Measurements from ENCODE around the gene BYSL.

BYSL gene

DNA sequence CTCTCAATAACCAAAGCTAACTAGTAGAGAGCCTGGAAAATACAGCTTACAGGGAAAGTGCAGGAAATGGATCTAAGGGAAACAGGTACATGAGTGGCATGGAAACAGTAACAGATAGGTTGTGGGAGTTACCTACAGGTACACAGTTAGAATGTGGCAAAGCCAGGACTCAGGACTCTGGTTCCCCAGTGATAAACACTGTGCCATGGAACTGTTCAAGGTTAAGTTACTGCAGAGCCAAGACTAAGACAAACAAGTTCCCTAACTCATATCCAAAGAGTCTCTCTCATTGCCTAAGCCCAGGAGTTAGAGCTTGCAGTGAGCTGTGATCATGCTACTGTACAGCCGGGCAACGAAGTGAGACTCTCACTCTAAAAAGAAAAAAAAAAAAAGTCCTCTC, 7.0 kb upstream of the BYSL start:
- H3K27ac ChIP-seq (ENCODE audit: low read depth, low read length): no peak overlapping the region
- peaks cover 0 to 2% of the 10 kb centered on the region in 2 donors for H3K4me1 ChIP-seq (ENCODE audit: control insufficient read depth in 1 of 2, insufficient read depth in 2 of 2, low read length in 2 of 2)
- H3K27me3 ChIP-seq (ENCODE audit: control insufficient read depth in 1 of 2, insufficient read depth in 2 of 2, low read length in 2 of 2): no peaks in the 10 kb centered on the region
- no peaks in the 10 kb centered on the region for H3K9me3 ChIP-seq (ENCODE audit: control insufficient read depth in 1 of 2, low read length in 2 of 2)
- H3K4me3 ChIP-seq (ENCODE audit: low read depth in 1 of 2, low read length in 2 of 2): no peak overlapping the region
- no peak overlapping the region for H3K9ac ChIP-seq (ENCODE audit: low read depth in 1 of 2, low read length in 2 of 2)
- peaks cover 6 to 46% of the 10 kb centered on the region in 2 donors for H3K36me3 ChIP-seq (ENCODE audit: control insufficient read depth in 1 of 2, insufficient read depth in 2 of 2, low read length in 2 of 2)

DNA sequence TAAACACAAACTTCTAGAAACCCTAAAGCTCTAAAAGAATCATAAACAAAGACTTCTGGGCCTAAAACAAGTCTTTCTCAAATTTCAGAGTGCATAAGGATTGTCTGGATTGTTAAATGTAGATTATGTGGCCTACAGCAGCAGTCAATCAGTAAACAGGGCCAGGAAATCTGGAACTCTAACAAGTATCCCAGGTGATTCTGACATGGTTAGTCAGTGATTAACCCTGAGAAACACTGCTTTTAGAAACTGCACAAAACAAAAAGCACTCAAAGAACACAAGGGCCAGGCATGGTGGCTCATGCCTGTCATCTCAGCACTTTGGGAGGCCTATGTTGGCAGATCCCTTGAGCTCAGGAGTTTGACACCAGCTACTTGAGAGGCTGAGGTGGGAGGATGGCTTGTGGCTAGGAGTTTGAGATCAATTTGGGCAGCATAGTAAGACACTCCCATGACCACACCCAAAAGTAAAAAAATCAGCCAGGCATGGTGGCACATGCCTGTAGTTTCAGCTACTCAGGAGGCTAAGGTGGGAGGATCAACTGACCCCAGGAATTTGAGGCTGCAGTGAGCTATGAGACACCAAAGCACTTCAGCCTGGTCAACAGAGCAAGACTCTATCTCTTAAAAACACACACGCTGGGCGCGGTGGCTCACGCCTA, 6.3 kb upstream of the BYSL start:
- Histone ChIP-seq H3K9me3 (ENCODE audit: control insufficient read depth in 1 of 2, low read length in 2 of 2) (no peaks in the 10 kb centered on the region), H3K27ac (ENCODE audit: low read depth, low read length) (no peak overlapping the region), H3K4me1 (ENCODE audit: control insufficient read depth in 1 of 2, insufficient read depth in 2 of 2, low read length in 2 of 2) (peaks cover 6 to 8% of the 10 kb centered on the region in 2 donors), H3K36me3 (ENCODE audit: control insufficient read depth in 1 of 2, insufficient read depth in 2 of 2, low read length in 2 of 2) (peaks cover 4 to 43% of the 10 kb centered on the region in 2 donors), H3K9ac (ENCODE audit: low read depth in 1 of 2, low read length in 2 of 2) (no peak overlapping the region), H3K4me3 (ENCODE audit: low read depth in 1 of 2, low read length in 2 of 2) (no peak overlapping the region), H3K27me3 (ENCODE audit: control insufficient read depth in 1 of 2, insufficient read depth in 2 of 2, low read length in 2 of 2) (no peaks in the 10 kb centered on the region)

DNA sequence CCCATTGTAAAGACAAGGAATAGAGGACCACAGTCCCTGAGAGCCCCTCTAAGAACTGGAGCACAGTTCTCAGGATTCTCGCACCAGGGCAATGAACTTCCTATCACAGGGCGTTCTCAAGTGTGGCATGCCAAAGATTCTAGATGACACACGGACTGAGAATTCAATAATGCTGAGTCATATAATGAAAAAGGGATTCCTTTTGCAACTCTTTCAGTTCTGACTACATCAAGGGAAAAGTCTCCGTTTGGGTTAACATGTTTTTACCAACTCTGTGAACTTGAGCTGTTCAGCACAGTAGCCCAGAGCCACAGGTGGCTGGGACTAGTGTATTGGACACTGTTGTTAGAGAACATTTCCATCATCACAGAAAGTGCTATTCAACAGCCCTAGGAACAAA, 3.8 kb upstream of the BYSL start:
- H3K4me3 ChIP-seq (ENCODE audit: low read depth in 1 of 2, low read length in 2 of 2): no peak overlapping the region
- peaks cover 4 to 36% of the 10 kb centered on the region in 2 donors for H3K36me3 ChIP-seq (ENCODE audit: control insufficient read depth in 1 of 2, insufficient read depth in 2 of 2, low read length in 2 of 2)
- no peak overlapping the region for H3K27ac ChIP-seq (ENCODE audit: low read depth, low read length)
- no peaks in the 10 kb centered on the region for H3K27me3 ChIP-seq (ENCODE audit: control insufficient read depth in 1 of 2, insufficient read depth in 2 of 2, low read length in 2 of 2)
- H3K9ac ChIP-seq (ENCODE audit: low read depth in 1 of 2, low read length in 2 of 2): no peak overlapping the region
- H3K4me1 ChIP-seq (ENCODE audit: control insufficient read depth in 1 of 2, insufficient read depth in 2 of 2, low read length in 2 of 2): peaks cover 20% of the 10 kb centered on the region in 2 donors
- no peaks in the 10 kb centered on the region for H3K9me3 ChIP-seq (ENCODE audit: control insufficient read depth in 1 of 2, low read length in 2 of 2)

DNA sequence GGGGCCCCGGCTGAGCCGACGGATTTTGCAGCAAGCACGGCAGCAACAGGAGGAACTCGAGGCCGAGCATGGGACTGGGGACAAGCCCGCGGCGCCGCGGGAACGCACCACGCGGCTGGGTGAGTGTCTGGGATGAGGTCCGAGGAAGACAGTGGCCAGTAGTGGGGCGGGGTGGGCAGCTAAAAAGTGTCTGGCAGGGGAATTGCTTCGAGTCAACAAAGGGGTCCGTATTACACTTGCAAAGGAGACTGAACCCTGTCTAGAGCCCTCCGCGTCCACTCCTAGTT, 356 bp downstream of the BYSL start:
- peaks cover 24 to 27% of the 10 kb centered on the region in 2 donors for H3K4me1 ChIP-seq (ENCODE audit: control insufficient read depth in 1 of 2, insufficient read depth in 2 of 2, low read length in 2 of 2)
- H3K9me3 ChIP-seq (ENCODE audit: control insufficient read depth in 1 of 2, low read length in 2 of 2): no peaks in the 10 kb centered on the region
- H3K27ac ChIP-seq (ENCODE audit: low read depth, low read length): peak overlapping the region; percentile 97

DNA sequence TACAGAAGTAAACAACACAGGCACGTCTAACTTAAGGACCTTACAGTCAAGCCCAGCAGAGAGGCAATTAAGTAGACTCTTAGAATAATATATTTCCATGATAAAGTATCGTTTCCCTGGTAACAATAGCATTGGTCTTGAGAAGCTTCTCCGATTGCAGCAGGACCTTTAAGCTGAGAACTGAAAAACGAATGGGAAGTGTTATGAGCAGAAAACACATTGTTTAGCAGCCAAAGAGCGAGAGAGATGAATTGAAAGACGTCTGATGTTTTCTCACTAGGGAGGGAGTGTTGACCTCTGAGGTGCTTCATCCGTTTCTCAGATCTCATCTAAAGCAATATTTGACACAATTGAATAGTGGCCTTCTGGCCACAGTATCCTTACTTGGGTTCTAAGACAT, 855 bp downstream of the BYSL start:
- peaks cover 24 to 27% of the 10 kb centered on the region in 2 donors for H3K4me1 ChIP-seq (ENCODE audit: control insufficient read depth in 1 of 2, insufficient read depth in 2 of 2, low read length in 2 of 2)
- H3K9me3 ChIP-seq (ENCODE audit: control insufficient read depth in 1 of 2, low read length in 2 of 2): no peaks in the 10 kb centered on the region
- peaks cover 2 to 5% of the 10 kb centered on the region in 2 donors for H3K36me3 ChIP-seq (ENCODE audit: control insufficient read depth in 1 of 2, insufficient read depth in 2 of 2, low read length in 2 of 2)
- H3K27ac ChIP-seq (ENCODE audit: low read depth, low read length): no peak overlapping the region
- H3K27me3 ChIP-seq (ENCODE audit: control insufficient read depth in 1 of 2, insufficient read depth in 2 of 2, low read length in 2 of 2): no peaks in the 10 kb centered on the region
- H3K9ac ChIP-seq (ENCODE audit: low read depth in 1 of 2, low read length in 2 of 2): peak overlapping the region; percentile 71 to 83
- H3K4me3 ChIP-seq (ENCODE audit: low read depth in 1 of 2, low read length in 2 of 2): peak overlapping the region; percentile 79 to 95

More for the DNA sequence above, 356 bp downstream of the BYSL start:
- peak overlapping the region; percentile 79 to 95 for H3K4me3 ChIP-seq (ENCODE audit: low read depth in 1 of 2, low read length in 2 of 2)
- no peaks in the 10 kb centered on the region for H3K27me3 ChIP-seq (ENCODE audit: control insufficient read depth in 1 of 2, insufficient read depth in 2 of 2, low read length in 2 of 2)
- peaks cover 0 to 6% of the 10 kb centered on the region in 2 donors for H3K36me3 ChIP-seq (ENCODE audit: control insufficient read depth in 1 of 2, insufficient read depth in 2 of 2, low read length in 2 of 2)
- H3K9ac ChIP-seq (ENCODE audit: low read depth in 1 of 2, low read length in 2 of 2): peak overlapping the region; percentile 71 to 83

DNA sequence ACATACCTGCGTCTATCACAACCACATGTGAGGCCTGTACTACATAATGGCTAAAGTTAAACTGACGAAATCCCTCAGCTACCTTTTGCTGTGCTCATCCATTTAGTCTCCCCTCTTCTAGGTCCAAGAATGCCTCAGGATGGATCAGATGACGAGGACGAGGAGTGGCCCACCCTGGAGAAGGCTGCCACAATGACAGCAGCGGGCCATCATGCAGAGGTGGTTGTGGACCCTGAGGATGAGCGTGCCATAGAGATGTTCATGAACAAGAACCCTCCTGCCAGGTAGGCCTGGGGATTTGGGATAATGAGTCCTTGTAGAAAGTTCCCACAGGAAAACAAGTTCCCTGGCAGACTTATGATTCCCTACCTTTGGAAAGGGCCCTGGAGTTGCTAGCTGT, 6.0 kb downstream of the BYSL start:
- H3K9ac ChIP-seq (ENCODE audit: low read depth in 1 of 2, low read length in 2 of 2): no peak overlapping the region
- H3K36me3 ChIP-seq (ENCODE audit: control insufficient read depth in 1 of 2, insufficient read depth in 2 of 2, low read length in 2 of 2): peaks cover 41 to 56% of the 10 kb centered on the region in 2 donors
- H3K9me3 ChIP-seq (ENCODE audit: control insufficient read depth in 1 of 2, low read length in 2 of 2): no peaks in the 10 kb centered on the region
- no peaks in the 10 kb centered on the region for H3K27me3 ChIP-seq (ENCODE audit: control insufficient read depth in 1 of 2, insufficient read depth in 2 of 2, low read length in 2 of 2)
- peaks cover 7 to 10% of the 10 kb centered on the region in 2 donors for H3K4me1 ChIP-seq (ENCODE audit: control insufficient read depth in 1 of 2, insufficient read depth in 2 of 2, low read length in 2 of 2)
- no peak overlapping the region for H3K4me3 ChIP-seq (ENCODE audit: low read depth in 1 of 2, low read length in 2 of 2)
- H3K27ac ChIP-seq (ENCODE audit: low read depth, low read length): no peak overlapping the region

DNA sequence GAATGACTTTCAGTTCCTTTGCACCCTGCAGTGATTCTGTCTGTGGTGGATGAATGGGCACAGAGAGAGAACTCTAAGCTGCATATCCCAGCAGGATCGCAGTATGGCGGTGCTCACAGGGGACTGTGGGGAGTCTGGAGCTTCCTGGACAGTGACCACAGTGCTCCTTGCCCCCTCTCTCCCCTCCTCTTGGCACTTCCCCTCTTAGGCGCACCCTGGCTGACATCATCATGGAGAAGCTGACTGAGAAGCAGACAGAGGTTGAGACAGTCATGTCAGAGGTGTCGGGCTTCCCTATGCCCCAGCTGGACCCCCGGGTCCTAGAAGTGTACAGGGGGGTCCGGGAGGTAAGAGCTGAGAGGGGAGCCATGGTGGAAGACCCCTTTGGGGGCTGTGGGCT, 8.6 kb downstream of the BYSL start:
- Histone ChIP-seq H3K36me3 (ENCODE audit: control insufficient read depth in 1 of 2, insufficient read depth in 2 of 2, low read length in 2 of 2) (peaks cover 58 to 79% of the 10 kb centered on the region in 2 donors), H3K27ac (ENCODE audit: low read depth, low read length) (no peak overlapping the region), H3K9ac (ENCODE audit: low read depth in 1 of 2, low read length in 2 of 2) (no peak overlapping the region)

DNA sequence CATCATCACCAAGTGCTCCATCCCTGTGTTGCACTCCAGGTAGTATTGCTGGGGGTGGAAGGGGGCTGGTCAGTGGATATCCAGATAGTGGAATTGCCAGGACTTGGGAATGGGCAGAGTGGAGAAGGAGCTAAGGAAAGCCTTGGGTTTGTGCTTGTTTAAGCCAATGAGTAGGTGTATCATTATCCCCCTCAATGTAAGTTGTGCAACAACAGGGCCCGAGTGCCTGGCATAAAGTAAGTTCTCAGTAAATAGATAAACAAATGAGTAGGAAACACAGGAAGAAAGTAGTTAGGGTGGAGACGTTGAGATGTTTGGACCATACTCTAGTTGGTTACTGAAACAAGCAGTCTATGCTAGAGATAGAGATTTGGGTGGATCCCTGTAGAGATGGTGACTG, 10.5 kb downstream of the BYSL start:
- peaks cover 9 to 21% of the 10 kb centered on the region in 2 donors for H3K4me1 ChIP-seq (ENCODE audit: control insufficient read depth in 1 of 2, insufficient read depth in 2 of 2, low read length in 2 of 2)
- H3K27me3 ChIP-seq (ENCODE audit: control insufficient read depth in 1 of 2, insufficient read depth in 2 of 2, low read length in 2 of 2): no peaks in the 10 kb centered on the region
- H3K36me3 ChIP-seq (ENCODE audit: control insufficient read depth in 1 of 2, insufficient read depth in 2 of 2, low read length in 2 of 2): peaks cover 62 to 94% of the 10 kb centered on the region in 2 donors
- no peak overlapping the region for H3K9ac ChIP-seq (ENCODE audit: low read depth in 1 of 2, low read length in 2 of 2)
- no peaks in the 10 kb centered on the region for H3K9me3 ChIP-seq (ENCODE audit: control insufficient read depth in 1 of 2, low read length in 2 of 2)
- no peak overlapping the region for H3K27ac ChIP-seq (ENCODE audit: low read depth, low read length)
- H3K4me3 ChIP-seq (ENCODE audit: low read depth in 1 of 2, low read length in 2 of 2): no peak overlapping the region

More for the DNA sequence above, 8.6 kb downstream of the BYSL start:
- Histone ChIP-seq H3K9me3 (ENCODE audit: control insufficient read depth in 1 of 2, low read length in 2 of 2) (no peaks in the 10 kb centered on the region), H3K4me3 (ENCODE audit: low read depth in 1 of 2, low read length in 2 of 2) (no peak overlapping the region), H3K27me3 (ENCODE audit: control insufficient read depth in 1 of 2, insufficient read depth in 2 of 2, low read length in 2 of 2) (no peaks in the 10 kb centered on the region), H3K4me1 (ENCODE audit: control insufficient read depth in 1 of 2, insufficient read depth in 2 of 2, low read length in 2 of 2) (peaks cover 0 to 4% of the 10 kb centered on the region in 2 donors)

DNA sequence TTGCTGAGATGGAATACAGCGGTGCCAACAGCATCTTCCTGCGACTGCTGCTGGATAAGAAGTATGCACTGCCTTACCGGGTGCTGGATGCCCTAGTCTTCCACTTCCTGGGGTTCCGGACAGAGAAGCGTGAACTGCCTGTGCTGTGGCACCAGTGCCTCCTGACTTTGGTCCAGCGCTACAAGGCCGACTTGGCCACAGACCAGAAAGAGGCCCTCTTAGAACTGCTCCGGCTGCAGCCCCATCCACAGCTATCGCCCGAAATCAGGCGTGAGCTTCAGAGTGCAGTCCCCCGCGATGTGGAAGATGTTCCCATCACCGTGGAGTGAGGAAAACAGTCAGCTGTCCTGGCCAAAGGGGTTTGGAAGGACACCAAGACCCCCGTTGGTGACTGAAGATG, 11.1 kb downstream of the BYSL start:
- Histone ChIP-seq H3K9me3 (ENCODE audit: control insufficient read depth in 1 of 2, low read length in 2 of 2) (no peaks in the 10 kb centered on the region), H3K4me1 (ENCODE audit: control insufficient read depth in 1 of 2, insufficient read depth in 2 of 2, low read length in 2 of 2) (peaks cover 13 to 27% of the 10 kb centered on the region in 2 donors), H3K4me3 (ENCODE audit: low read depth in 1 of 2, low read length in 2 of 2) (no peak overlapping the region), H3K27ac (ENCODE audit: low read depth, low read length) (no peak overlapping the region), H3K27me3 (ENCODE audit: control insufficient read depth in 1 of 2, insufficient read depth in 2 of 2, low read length in 2 of 2) (no peaks in the 10 kb centered on the region), H3K9ac (ENCODE audit: low read depth in 1 of 2, low read length in 2 of 2) (no peak overlapping the region), H3K36me3 (ENCODE audit: control insufficient read depth in 1 of 2, insufficient read depth in 2 of 2, low read length in 2 of 2) (peaks cover 59 to 93% of the 10 kb centered on the region in 2 donors)

DNA sequence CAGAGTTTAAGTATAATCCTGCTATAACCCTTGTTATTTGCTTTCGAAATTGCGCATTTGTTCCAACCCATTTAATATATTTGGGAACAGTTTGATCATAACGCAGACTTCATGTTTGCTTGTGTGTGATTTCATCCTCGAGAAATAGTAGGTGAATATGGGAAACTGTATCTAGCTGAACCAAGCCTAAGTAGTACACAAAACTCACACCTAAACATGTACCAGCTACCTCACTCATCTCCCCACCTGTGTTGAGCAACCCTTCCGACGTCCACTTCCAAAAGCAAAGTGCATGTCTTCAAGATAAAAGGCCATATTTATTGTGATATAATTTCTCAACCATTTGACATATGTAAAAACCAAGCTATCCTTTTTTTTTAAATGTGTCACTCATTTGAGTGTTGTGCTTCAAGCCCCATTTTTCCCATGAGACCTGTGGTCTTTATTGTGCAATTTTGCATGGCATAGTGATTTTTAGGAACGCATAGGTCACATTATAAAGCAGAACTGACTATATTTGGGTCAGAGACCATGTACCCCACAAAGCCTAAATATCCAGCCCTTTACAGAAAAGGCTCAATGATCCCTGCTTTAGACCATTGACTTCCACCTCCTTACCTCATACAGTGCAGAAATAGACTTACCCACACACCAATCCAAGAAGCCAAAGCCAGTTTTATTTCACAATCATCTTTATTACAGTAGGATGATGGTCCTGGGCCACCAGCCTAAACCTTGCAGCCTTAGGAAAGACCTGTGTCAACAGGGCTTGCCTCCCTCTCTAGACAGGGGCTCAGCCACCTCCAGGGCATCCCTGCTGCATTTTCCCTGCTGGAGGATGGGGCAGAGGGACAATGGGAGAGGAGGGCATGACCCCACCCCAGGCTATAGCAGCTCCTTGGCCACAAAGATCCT, 13.2 kb downstream of the BYSL start:
- Histone ChIP-seq H3K4me1 (ENCODE audit: control insufficient read depth in 1 of 2, insufficient read depth in 2 of 2, low read length in 2 of 2) (peaks cover 33 to 48% of the 10 kb centered on the region in 2 donors), H3K9me3 (ENCODE audit: control insufficient read depth in 1 of 2, low read length in 2 of 2) (no peaks in the 10 kb centered on the region), H3K36me3 (ENCODE audit: control insufficient read depth in 1 of 2, insufficient read depth in 2 of 2, low read length in 2 of 2) (peaks cover 42 to 79% of the 10 kb centered on the region in 2 donors), H3K9ac (ENCODE audit: low read depth in 1 of 2, low read length in 2 of 2) (no peak overlapping the region), H3K27ac (ENCODE audit: low read depth, low read length) (no peak overlapping the region), H3K4me3 (ENCODE audit: low read depth in 1 of 2, low read length in 2 of 2) (no peak overlapping the region), H3K27me3 (ENCODE audit: control insufficient read depth in 1 of 2, insufficient read depth in 2 of 2, low read length in 2 of 2) (no peaks in the 10 kb centered on the region)

Data from duodenal mucosa (tissue), 2 donors.